Stimulated activated CD4-positive, alpha-beta T cell treated with anti-CD3 and anti-CD28 coated beads, Interleukin-4, amount 100 ng/mL, for 24 hours (primary cell): ENCODE results near the gene MYO19.
"Not testable (repeated sequence)": the region's sequence is repeated elsewhere in the genome, so short reads cannot be mapped to it uniquely, and the experiment has no call there.

Experiments used
- DNase-seq: peaks from one replicate; pipeline ENCODE4 v3.0.0-alpha.2; 2020

MYO19 gene

GRCh38 chr17:36459601-36460000, 75.1 kb downstream of the MYO19 start:
- no peak for DNase-seq

DNA sequence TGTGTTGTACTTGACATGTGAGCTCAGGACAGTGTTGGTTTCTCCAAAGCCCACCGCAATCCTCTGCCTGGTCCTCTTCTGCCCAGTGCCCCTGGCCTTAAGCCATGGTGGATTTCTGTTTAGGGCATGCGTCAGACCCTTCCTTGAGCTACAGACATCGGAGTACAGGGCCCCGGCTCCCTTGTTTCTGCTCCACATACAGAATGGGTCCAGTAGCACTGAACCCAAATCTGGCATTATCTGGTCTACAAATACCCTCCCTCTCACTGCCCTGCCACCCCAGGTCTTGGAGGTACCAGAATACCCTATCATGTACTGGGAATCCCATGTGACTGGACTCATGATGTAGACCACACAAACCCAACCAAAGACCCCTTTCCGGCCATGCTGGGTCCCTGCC, 75.6 kb downstream of the MYO19 start:
- DNase-seq = no peak

DNA sequence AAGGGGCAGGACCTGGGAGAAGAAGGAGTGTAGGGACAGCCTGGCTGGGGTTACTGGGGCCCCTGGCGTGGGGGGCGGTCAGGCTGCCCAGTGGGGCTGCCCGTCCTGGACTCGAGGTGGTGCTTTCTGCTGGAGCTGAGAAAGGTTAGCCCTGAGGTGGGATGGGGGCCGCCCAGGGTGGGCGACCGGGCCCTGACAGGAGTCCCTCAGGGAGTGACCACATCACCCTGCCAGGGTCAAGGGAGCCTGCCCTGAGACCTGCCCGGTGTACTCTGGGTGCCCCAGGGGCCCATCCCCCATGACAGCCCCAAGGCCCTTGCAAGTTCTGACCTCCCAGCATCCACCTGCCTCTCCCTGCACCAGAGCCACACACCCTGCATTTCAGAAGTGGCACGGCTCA, 77.0 kb downstream of the MYO19 start:
- not testable (repeated sequence) for DNase-seq

DNA sequence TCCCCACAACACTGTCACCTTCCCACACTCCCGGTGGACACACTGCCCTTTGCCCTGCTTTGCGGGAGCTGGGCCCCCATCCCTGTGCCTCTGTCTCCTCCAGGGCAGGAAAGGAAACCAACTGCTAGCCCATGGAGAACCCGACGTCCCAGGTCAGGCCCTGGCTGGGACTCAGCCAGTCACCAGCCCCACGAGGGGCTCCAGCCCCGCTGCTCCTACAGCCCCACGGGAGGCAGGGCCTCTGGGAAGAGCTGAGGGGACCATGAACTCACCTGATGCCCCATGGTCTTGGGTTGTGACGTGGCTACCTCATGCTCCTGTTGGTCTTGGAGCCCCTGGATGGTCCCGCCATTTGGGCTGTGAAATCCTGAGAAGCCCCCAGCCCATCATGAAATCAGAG, 81.8 kb downstream of the MYO19 start:
- not testable (repeated sequence) for DNase-seq

DNA sequence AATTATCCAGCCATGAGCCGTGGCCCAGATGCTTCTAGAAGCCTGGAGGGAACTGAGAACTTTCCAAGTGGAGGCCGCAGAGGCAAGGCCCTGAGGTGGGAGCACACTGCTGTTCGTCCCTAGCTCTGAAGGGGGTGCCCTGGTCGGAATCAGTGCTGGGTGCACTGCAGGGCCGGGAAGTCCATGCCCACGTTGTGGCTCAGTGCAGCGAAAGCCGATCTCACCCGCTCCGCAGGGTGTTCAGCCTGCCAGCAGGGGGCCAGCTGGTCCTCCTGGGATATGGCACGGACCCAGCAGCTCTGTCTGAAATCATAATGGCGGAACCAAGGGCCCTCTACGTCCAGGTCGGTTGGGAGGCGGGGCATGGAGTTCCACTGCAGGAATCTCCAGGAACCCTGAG, 84.7 kb downstream of the MYO19 start:
- not testable (repeated sequence) for DNase-seq
